Stomach (tissue), 9 donors: ENCODE measurements around the gene OR52R1. TPM values are rescaled to one million over a fixed set of nuclear protein-coding genes. Genes with fewer than 3 reads are reported as not detected.

Experiments
- DNase-seq, 2 donors: peaks; one replicate each; pipeline versions ENCODE4 v3.0.0 to v3.0.0-alpha.2; 2013 to 2019
- H3K27ac ChIP-seq, 5 donors: fragments of 200-600 bp in 4 of 5; sonication (generic) in 4 of 5; one replicate each; pipeline ENCODE4 v1.5.1; 2013 to 2019; ENCODE audit warnings: mild to moderate bottlenecking in 1 of 5, moderate library complexity in 1 of 5
- H3K27me3 ChIP-seq, 3 donors: fragments of 200-600 bp; sonication (generic); one replicate each; pipeline ENCODE4 v1.5.1; 2017 to 2019; ENCODE audit warnings: mixed run types in 1 of 3
- H3K36me3 ChIP-seq, 4 donors: fragments of 200-600 bp; sonication (generic); 1 replicate in 3 of 4; 2 replicates in 1 of 4; pipeline ENCODE4 v1.5.1; 2016 to 2019
- H3K4me1 ChIP-seq, 4 donors: fragments of 200-600 bp; sonication (generic); one replicate each; pipeline ENCODE4 v1.5.1; 2016 to 2019
- H3K4me3 ChIP-seq, 4 donors: fragments of 200-600 bp; sonication (generic) in 3 of 4; one replicate each; pipeline ENCODE4 v1.5.1; 2016 to 2019; ENCODE audit warnings: mild to moderate bottlenecking in 1 of 4
- H3K9me3 ChIP-seq, 4 donors: fragments of 200-600 bp; sonication (generic); one replicate each; pipeline ENCODE4 v1.5.1; 2016 to 2019
- CTCF ChIP-seq, 7 experiments: fragments of 450-650 bp in 4 of 7; fragments of 200-600 bp in 3 of 7; sonication (generic) in 3 of 7; IDR thresholded peaks; one replicate each; pipeline ENCODE4 v1.5.1; 2016 to 2019; ENCODE audit warnings: antibody characterized with exemption in 7 of 7, control low read depth in 2 of 7, mild to moderate bottlenecking in 1 of 7
- EP300 ChIP-seq: sonication (generic); formaldehyde crosslinking; IDR thresholded peaks from one replicate; pipeline ENCODE4 v1.6.1; 2017; ENCODE audit warnings: antibody characterized with exemption
- POLR2A ChIP-seq, 4 donors: fragments of 450-650 bp; IDR thresholded peaks; one replicate each; pipeline ENCODE4 v1.6.1; 2016; ENCODE audit warnings: antibody characterized with exemption in 4 of 4, control low read depth in 2 of 4, mild to moderate bottlenecking in 1 of 4, moderate library complexity in 1 of 4
- POLR2AphosphoS5 ChIP-seq, 3 donors: sonication (generic); formaldehyde crosslinking; IDR thresholded peaks; one replicate each; pipeline ENCODE4 v1.6.1; 2016; ENCODE audit warnings: antibody characterized with exemption in 3 of 3
- WGBS, 5 donors: extraction: QIAGEN DNeasy Blood & Tissue Kit in 3 of 5; methylation state at CpG; one replicate each; pipeline versions ENCODE4 v1.1.5 to v1.1.7; 2013 to 2018; 5-methylcytosine and 5-hydroxymethylcytosine counted together
- intact Hi-C: fragments of 100-400 bp; cut with DNase I; formaldehyde crosslinking; loops from one replicate; pipeline ENCODE4 v1.15.1; 2023; ENCODE audit warnings: low total_unique reads
- polyA plus RNA-seq, 3 donors: library from polyadenylated mRNA; stranded (reverse); fragments of 200-250 nt; gene quantifications; one replicate each; pipeline ENCODE4 v1.2.3, GENCODE V29; 2013
- total RNA-seq, 5 donors: library from RNA; depleted of rRNA; stranded (reverse); fragments of >200 nt; gene quantifications; one replicate each; pipeline versions ENCODE4 v1.1.0 to v1.2.3, GENCODE V29; 2014 to 2016
- donor health status: healthy with polysubstance abuse.
- donor health status: Bipolar disorder and iron deficiency.
- donor health status: healthy.

OR52R1 gene
- total and polyA plus RNA-seq, 8 donors = not detected

GRCh38 chr11:4797206-4797605 lies 7.0 kb downstream of the OR52R1 start:
- Histone ChIP-seq H3K27ac (no peak overlapping the region), H3K36me3 (no peaks in the 10 kb centered on the region), H3K4me1 (no peaks in the 10 kb centered on the region), H3K4me3 (no peak overlapping the region), H3K9me3 (no peaks in the 10 kb centered on the region), H3K27me3 (no peaks in the 10 kb centered on the region)
- no peak for TF ChIP-seq POLR2AphosphoS5 (IDR thresholded peaks at IDR 0.05)
- TF ChIP-seq EP300 = no peak
- no peak for TF ChIP-seq CTCF (IDR thresholded peaks at IDR 0.05)
- TF ChIP-seq POLR2A (IDR thresholded peaks at IDR 0.05) = no peak
- intact Hi-C loops = no loop called here
- WGBS, 5 donors = 11 to 22% (median 18%) methylated on average over 2 of the region's 2 CpGs
- DNase-seq = no peak

- DNase-seq = no peak
- H3K27ac ChIP-seq = no peak overlapping the region
- H3K27me3 ChIP-seq = no peaks in the 10 kb centered on the region
- no peak overlapping the region for H3K4me3 ChIP-seq
- intact Hi-C loops = no loop called here
- H3K4me1 ChIP-seq = no peaks in the 10 kb centered on the region
- 60 to 71% (median 69%) methylated on average over 1 of the region's 1 CpG for WGBS, 5 donors
- peaks cover 0 to 6% (median 3%) of the 10 kb centered on the region in 4 donors for H3K9me3 ChIP-seq
- TF ChIP-seq CTCF (IDR thresholded peaks at IDR 0.05) = no peak
- TF ChIP-seq EP300 = no peak
- no peak for TF ChIP-seq POLR2A (IDR thresholded peaks at IDR 0.05)
- TF ChIP-seq POLR2AphosphoS5 (IDR thresholded peaks at IDR 0.05) = no peak
- H3K36me3 ChIP-seq = no peaks in the 10 kb centered on the region
Measured at GRCh38 chr11:4782454-4782853, 21.7 kb downstream of the OR52R1 start.

GRCh38 chr11:4769838-4770237 lies 34.3 kb downstream of the OR52R1 start, which contains the start of gene OR51F1:
OR51F1 (minus strand) TSS chr11:4769938; CDS start chr11:4769938, 0 bp downstream.
- no peaks in the 10 kb centered on the region for H3K4me1 ChIP-seq
- H3K4me3 ChIP-seq = no peak within 1 kb of the TSS
- H3K27ac ChIP-seq = no peak within 1 kb of the TSS
- no peaks in the 10 kb centered on the region for H3K9me3 ChIP-seq
- no peak for TF ChIP-seq EP300
- no peak for TF ChIP-seq CTCF (IDR thresholded peaks at IDR 0.05)
- no peak for TF ChIP-seq POLR2AphosphoS5 (IDR thresholded peaks at IDR 0.05)
- no peak for TF ChIP-seq POLR2A (IDR thresholded peaks at IDR 0.05)
- intact Hi-C loops = no loop called here
- no peak for DNase-seq
- no peaks in the 10 kb centered on the region for H3K27me3 ChIP-seq
- H3K36me3 ChIP-seq = no peaks in the 10 kb centered on the region
- 94 to 100% (median 97%) methylated on average over 1 of the region's 1 CpG for WGBS, 5 donors

GRCh38 chr11:4768094-4768493 lies 36.1 kb downstream of the OR52R1 start:
- no peaks in the 10 kb centered on the region for H3K4me1 ChIP-seq
- H3K36me3 ChIP-seq = no peaks in the 10 kb centered on the region
- intact Hi-C loops = no loop called here
- H3K27me3 ChIP-seq = no peaks in the 10 kb centered on the region
- H3K27ac ChIP-seq = no peak overlapping the region
- H3K9me3 ChIP-seq = no peaks in the 10 kb centered on the region
- DNase-seq = no peak
- H3K4me3 ChIP-seq = no peak overlapping the region
- TF ChIP-seq POLR2A (IDR thresholded peaks at IDR 0.05) (no peak), POLR2AphosphoS5 (IDR thresholded peaks at IDR 0.05) (no peak), CTCF (IDR thresholded peaks at IDR 0.05) (no peak), EP300 (no peak)
